GM18907 (cell line): ENCODE measurements around the gene NLGN2.
"Not testable (repeated sequence)": the region's sequence is repeated elsewhere in the genome, so short reads cannot be mapped to it uniquely, and the experiment has no call there.

Experiments used
- ATAC-seq: cut with Tn5 transposase; IDR thresholded peaks from one replicate; pipeline ENCODE4 v1.9.1; 2021; ENCODE audit warnings: mild to moderate bottlenecking, moderate library complexity; ENCODE audit not compliant: unreplicated experiment

Gene NLGN2

GRCh38 chr17:7407485-7408251 lies at the start of gene NLGN2:
Gene NLGN2 (plus strand): TSS chr17:7407845. CDS start chr17:7408256, 411 bp downstream.
- no peak for ATAC-seq

DNA sequence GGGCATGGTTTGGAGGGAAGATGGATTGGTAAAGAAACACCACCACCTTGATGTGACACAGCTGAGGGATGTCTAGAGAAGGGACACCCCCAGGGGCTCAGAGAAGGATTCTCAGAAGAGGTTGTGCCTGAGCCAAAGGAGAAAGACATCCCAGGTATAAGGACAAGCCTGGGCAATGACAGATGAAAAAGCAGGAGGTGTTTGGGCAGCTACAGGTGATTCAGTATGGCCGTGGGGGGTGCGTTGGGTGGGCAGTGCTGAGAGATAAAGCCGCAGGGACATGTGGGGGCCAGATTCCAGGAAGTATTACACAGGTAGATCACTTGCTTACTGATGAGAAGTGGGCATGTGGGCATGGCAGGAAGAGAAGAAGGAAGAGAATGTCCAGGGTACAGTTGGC lies 45.7 kb upstream of the NLGN2 start:
- no peak for ATAC-seq

GRCh38 chr17:7363311-7363710 lies 44.3 kb upstream of the NLGN2 start:
- no peak for ATAC-seq

- ATAC-seq: not testable (repeated sequence)
Observed at GRCh38 chr17:7365963-7366362, 41.7 kb upstream of the NLGN2 start.

- ATAC-seq: no peak
Observed at GRCh38 chr17:7367083-7367482, 40.6 kb upstream of the NLGN2 start.

GRCh38 chr17:7367918-7368598 lies 39.6 kb upstream of the NLGN2 start:
- ATAC-seq: no peak

DNA sequence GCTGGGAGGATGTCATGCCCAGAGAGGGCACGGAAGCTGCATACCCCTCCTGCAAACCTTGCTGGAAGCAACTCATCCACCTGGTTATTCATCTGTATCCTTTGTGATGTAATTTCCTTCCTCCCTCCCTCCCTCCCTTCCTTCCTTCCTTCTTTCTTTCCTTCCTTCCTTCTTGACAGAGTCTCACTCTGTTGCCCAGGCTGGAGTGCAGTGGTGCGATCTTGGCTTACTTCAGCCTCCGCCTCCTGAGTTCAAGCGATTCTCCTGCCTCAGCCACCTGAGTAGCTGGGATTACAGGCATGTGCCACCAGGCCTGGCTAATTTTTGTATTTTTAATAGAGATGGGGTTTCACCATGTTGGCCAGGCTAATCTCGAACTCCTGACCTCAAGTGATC lies 39.0 kb upstream of the NLGN2 start:
- ATAC-seq: not testable (repeated sequence)

- ATAC-seq: no peak
Observed at GRCh38 chr17:7369825-7370224, 37.8 kb upstream of the NLGN2 start.

DNA sequence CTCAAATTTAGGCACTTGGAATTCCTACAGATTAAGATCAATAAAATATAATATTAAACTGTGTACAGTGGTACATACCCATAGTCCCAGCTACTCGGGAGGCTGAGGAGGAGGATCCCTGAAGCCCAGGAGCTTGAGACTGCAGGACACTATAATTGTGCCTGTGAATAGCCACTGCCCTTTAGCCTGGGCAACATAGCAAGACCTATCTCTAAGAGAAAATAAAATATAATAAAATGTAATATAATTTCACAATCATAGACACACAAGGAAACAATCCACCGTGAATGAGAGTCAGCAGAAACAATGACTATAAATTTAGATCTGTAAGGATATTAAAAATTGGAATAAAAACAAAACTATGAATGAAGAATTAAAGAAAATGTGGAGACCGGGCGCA lies 36.8 kb upstream of the NLGN2 start:
- no peak for ATAC-seq

GRCh38 chr17:7374353-7374752 lies 33.3 kb upstream of the NLGN2 start:
- ATAC-seq: no peak

GRCh38 chr17:7379134-7379533 lies 28.5 kb upstream of the NLGN2 start:
- ATAC-seq: no peak

- no peak for ATAC-seq
Observed at GRCh38 chr17:7380321-7380720, 27.3 kb upstream of the NLGN2 start.

GRCh38 chr17:7380855-7381683 lies 26.6 kb upstream of the NLGN2 start, which contains the start of gene TNK1:
Gene TNK1 (plus strand): TSS chr17:7381089. CDS start chr17:7382927, 1,838 bp downstream.
- ATAC-seq: no peak

GRCh38 chr17:7382901-7383300 lies 24.7 kb upstream of the NLGN2 start:
- ATAC-seq: no peak

- no peak for ATAC-seq
Observed at GRCh38 chr17:7383371-7383741, 24.3 kb upstream of the NLGN2 start.

DNA sequence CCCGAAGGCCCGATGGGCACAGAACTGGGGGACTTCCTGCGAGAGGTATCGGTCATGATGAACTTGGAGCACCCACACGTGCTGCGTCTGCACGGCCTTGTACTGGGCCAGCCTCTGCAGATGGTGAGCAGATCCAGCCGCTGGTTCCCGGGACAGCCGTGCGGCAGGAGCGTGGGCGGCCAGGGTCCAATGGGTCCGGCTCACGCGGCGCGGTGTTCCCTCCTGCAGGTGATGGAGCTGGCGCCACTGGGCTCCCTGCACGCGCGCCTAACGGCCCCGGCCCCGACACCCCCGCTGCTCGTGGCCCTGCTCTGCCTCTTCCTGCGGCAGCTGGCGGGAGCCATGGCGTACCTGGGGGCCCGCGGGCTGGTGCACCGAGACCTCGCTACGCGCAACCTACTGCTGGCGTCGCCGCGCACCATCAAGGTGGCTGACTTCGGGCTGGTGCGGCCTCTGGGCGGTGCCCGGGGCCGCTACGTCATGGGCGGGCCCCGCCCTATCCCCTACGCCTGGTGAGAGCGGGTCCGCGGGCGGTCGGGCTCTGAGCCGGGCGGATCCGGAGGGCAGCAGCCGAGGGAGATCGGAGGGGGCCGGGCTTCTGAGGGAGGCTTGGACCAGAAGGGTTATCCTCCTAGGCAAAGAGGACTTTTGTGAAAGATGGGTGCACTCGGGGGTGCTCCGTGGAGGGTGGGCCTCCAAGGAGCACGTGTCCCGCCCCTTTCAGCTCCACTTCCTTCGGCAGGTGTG lies 23.7 kb upstream of the NLGN2 start:
- no peak for ATAC-seq

DNA sequence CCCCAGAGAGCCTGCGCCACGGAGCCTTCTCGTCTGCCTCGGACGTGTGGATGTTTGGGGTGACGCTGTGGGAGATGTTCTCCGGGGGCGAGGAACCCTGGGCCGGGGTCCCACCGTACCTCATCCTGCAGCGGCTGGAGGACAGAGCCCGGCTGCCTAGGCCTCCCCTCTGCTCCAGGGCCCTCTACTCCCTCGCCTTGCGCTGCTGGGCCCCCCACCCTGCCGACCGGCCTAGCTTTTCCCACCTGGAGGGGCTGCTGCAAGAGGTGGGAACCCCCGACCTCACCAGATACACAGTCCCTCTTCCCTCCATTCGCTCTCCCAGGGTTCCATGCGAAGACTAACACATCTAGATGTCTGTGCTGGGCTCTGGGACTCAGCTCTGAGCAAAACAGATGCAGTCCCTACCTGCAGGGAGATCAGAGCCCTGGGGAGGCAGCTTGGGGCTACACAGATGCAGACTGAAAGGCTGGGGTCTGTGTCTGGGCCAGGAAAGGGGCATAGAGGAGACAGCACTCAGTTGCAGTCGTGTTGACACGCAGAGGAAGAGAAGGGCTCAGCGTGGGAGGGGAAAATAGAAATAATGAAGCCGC lies 23.1 kb upstream of the NLGN2 start:
- ATAC-seq: no peak

DNA sequence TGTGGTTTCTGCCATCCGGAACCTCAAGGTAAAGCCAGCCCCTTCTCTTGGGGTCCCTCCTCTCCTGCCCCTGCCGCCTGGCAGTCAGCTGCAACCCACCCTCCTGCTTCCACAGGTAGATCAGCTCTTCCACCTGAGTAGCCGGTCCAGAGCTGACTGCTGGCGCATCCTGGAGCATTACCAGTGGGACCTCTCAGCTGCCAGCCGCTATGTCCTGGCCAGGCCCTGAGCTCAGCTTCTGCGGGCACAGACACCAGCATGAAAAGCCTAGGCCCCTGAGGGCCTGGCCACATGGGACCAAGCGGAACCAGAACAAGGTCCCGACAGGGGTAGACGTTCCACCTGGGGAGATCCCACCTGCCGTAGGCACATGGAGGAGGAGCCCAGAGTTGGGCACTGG lies 18.8 kb upstream of the NLGN2 start:
- no peak for ATAC-seq

- no peak for ATAC-seq
Observed at GRCh38 chr17:7389924-7390910, 17.4 kb upstream of the NLGN2 start.
